GM20000 (cell line): ENCODE data around the gene LCNL1.

ENCODE experiments used
- DNase-seq: peaks from one replicate; pipeline ENCODE4 v3.0.0; 2012; ENCODE audit warnings: low spot score
- TF ChIP-seq, protein P1 (sequence below): IDR thresholded peaks from 2 replicates; pipeline ENCODE4 v1.5.1; 2012; ENCODE audit warnings: mild to moderate bottlenecking, control low read depth; ENCODE audit errors: extremely low read depth, missing control alignments

LCNL1 gene

DNA sequence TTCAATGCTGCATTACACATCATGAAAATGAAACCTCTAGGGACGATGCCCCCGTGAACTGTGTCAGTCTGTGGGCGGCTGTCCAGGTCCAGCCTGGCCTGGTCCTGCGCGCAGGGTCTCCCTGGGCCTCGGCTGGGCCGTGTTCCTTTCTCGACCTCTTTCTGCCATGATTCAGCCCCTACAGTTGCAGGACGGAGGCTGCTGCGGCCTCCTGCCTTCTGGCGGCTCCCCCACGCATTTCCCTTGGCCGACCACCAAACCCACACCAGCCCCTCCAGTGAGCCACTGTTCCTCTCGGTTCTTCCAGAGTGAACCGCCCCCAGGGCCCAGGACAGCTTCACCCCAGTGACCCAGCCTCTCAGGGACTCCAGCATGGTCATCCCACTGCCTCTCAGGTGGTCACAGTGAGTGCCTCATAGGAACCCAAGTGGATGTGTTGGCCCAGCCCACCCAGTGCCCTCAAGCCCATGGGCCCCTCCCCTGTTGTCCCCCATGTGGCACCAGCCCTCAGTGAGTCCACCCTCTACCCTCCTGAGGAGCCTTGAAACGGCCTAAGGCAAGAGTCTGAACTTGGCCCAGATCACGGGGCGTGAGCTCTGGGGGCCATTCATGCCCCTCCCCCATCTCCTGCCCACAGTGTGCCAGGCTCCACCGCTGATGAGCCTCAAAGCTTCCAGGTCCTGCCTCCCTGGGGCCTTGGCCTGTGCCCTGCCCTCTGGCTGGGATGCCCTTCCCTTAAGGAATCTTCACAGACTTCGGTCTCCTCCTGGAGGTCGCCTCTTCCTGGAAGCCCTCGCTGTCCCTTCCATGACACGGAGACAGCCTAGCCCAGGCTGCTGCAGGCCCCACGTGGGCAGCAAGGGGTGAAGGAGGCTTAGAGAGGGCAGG is 23.6 kb downstream of the LCNL1 start:
- TF ChIP-seq, protein P1, sequence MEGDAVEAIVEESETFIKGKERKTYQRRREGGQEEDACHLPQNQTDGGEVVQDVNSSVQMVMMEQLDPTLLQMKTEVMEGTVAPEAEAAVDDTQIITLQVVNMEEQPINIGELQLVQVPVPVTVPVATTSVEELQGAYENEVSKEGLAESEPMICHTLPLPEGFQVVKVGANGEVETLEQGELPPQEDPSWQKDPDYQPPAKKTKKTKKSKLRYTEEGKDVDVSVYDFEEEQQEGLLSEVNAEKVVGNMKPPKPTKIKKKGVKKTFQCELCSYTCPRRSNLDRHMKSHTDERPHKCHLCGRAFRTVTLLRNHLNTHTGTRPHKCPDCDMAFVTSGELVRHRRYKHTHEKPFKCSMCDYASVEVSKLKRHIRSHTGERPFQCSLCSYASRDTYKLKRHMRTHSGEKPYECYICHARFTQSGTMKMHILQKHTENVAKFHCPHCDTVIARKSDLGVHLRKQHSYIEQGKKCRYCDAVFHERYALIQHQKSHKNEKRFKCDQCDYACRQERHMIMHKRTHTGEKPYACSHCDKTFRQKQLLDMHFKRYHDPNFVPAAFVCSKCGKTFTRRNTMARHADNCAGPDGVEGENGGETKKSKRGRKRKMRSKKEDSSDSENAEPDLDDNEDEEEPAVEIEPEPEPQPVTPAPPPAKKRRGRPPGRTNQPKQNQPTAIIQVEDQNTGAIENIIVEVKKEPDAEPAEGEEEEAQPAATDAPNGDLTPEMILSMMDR = no peak
- no peak for DNase-seq

DNA sequence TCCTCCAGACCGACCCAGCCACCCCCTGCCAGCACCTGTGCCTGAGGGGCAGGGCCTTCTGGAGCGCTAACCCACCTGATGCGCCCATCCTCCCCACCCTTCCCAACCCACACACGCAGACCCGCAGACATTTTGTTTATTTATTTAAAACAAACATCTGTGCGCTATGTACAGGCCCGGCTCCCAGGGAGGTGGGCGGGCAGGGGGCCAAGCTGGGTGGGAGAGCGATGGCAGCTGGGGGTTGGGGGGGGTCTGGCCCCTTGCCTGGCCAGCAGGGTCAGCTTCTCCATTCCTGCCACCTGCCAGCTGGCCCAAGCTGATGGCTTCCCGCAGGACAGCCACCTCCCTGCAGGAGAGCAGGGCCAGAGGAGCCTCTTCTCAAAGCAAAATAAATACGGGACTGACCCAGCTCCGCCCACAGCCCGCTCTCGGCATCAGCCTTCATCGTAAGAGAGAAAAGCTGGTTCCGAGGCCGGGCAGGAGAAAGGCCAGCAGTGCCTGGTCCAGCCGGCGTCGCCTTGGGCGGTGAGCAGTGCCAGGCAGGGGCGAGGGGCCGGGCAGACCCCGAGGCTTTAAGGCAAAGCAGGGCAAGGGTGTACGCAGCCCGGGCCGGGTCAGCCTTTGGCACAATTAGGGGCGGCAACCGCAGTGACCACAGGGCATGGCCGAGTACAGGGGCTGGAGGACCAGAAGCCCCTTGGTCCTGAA is 24.5 kb downstream of the LCNL1 start:
- TF ChIP-seq, protein P1 = no peak
- no peak for DNase-seq

DNA sequence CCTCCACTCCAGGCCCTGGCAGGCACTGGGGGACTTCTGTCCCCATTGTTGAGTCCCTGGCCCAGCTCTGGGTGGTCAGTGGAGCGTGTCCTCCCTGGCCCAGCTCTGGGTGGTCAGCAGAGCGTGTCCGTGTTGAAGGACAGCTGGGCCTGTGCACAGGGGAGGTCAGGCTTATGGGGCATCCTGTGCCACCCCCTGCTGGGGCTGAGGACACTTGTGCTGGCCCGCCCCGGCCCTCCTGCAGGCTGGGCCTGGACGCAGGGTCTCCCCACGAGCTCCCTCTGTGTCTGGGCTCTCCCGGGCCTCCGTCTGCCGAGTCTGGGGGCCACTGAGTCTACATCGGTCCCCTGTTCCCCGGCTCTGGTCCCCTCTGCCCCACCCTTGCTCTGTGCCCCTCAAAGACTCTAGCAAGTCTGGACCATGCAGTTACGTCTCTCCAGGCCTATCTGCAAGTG is 25.1 kb downstream of the LCNL1 start:
- no peak for DNase-seq
- TF ChIP-seq, protein P1 = no peak

DNA sequence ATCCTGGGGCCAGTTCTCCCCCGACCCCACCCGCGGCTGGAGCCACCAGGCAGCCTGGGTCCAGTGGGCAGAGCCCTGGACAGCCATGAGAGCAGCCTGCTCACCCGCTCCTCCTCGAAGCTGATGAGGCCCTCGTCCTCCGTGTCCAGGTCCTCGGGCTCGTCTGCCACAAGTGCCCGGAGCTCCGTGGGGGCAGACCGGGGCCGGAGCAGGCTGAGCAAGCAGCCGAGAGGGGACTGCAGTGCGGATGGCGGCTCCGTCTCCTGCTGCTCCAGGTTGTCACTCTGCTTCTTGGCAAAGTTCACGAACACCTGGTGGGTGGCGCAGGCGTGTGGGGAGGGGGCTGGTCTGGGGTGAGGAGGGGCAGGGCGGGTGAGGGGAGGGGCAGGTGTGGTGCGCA is 25.5 kb downstream of the LCNL1 start:
- TF ChIP-seq, protein P1 = no peak
- DNase-seq = no peak

DNA sequence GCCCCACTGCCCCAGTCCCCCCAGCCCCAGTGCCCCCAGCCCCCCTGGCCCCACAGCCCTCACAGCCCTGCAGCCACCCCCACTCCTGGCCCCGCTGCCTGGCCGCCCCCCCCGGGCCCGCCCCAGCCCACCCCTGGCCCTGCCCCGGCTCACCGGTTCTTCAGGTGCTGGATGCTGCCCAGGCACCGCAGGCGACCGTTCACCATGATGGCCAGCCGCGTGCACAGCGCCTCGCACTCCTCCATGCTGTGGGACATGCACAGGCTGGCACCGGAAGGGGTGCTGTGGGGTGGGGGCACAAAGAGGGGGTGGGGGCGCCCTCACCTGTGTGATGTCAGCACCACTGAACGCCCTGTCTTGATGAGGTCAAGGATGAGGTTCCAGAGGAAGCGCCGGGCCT is 26.4 kb downstream of the LCNL1 start:
- DNase-seq = no peak
- TF ChIP-seq, protein P1 = no peak

DNA sequence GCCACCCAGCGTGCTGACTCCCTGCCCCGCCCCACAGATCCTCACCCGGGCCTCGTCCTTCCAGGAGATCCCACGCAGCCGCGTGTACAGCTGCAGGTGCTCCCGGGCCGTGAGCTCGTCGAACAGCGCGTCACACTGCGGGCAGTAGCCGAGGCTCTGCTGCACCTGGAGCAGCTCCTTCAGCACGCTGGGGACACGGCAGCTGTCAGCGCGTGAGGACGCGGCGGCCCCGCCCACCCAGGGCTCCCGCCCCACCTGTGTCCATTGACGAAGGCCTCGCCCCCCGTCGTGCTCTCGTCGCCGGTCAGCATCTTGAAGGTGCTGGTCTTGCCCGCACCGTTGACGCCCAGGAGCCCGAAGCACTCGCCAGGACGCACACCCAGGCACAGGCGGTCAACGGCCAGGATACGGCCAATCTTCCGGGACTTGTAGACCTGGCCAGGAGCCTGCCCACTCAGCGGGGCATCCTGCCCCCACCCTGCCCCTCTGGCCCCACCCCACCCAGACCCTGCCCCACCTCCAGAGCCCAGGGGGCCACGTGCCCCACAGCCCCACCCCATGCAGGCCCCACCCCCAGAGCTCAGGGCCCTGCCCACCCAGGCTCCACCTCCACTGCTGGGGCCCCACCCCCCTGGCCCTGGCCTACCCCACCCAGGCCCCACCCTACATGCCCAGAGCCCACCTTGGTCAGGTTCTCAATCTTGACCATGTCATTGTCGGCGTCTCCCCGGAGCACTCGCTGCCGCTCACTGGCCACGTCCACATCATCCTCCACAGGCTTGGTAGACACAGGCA is 27.3 kb downstream of the LCNL1 start:
- TF ChIP-seq, protein P1 = no peak

More for the DNA sequence above, 27.3 kb downstream of the LCNL1 start:
- no peak for DNase-seq
